HL-60 (cell line): Measurements from ENCODE around the gene ACR.

Source experiments
- DNase-seq, 2 experiments: peaks; one replicate each; pipeline ENCODE4 v3.0.0-alpha.2; 2010 to 2020; ENCODE audit warnings: low read depth in 1 of 2, low spot score in 1 of 2
- H3K27ac ChIP-seq: fragments of 250-450 bp; sonication (Bioruptor Pico); replicated peaks from 2 replicates; pipeline ENCODE4 v1.5.1; 2020; ENCODE audit warnings: mild to moderate bottlenecking, moderate library complexity
- H3K27me3 ChIP-seq: fragments of 250-450 bp; sonication (Bioruptor Pico); 2 replicates; pipeline ENCODE4 v1.5.1; 2021; ENCODE audit warnings: mild to moderate bottlenecking, moderate library complexity; ENCODE audit not compliant: insufficient read depth, poor library complexity, severe bottlenecking
- H3K4me3 ChIP-seq: replicated peaks from 2 replicates; pipeline ENCODE4 v1.5.1; 2011; ENCODE audit warnings: mild to moderate bottlenecking, control low read depth, low read length; ENCODE audit not compliant: insufficient read depth
- GABPA ChIP-seq: IDR thresholded peaks from 2 replicates; pipeline ENCODE4 v1.6.1; 2012; ENCODE audit warnings: low read depth
- POLR2AphosphoS5 ChIP-seq: IDR thresholded peaks from 2 replicates; pipeline ENCODE4 v1.6.1; 2012; ENCODE audit warnings: low read depth
- SPI1 ChIP-seq: IDR thresholded peaks from 2 replicates; pipeline ENCODE4 v1.6.1; 2012; ENCODE audit warnings: low read depth, mild to moderate bottlenecking, borderline replicate concordance
- TF ChIP-seq, protein P1 (sequence below): IDR thresholded peaks from 2 replicates; pipeline ENCODE4 v1.6.1; 2012; ENCODE audit warnings: low read depth; ENCODE audit not compliant: insufficient replicate concordance
- TF ChIP-seq, protein P2 (sequence below): IDR thresholded peaks from one replicate; pipeline ENCODE4 v1.5.1; 2011; ENCODE audit warnings: low read length, control low read depth, inconsistent platforms; ENCODE audit not compliant: insufficient read depth

ACR gene

DNA sequence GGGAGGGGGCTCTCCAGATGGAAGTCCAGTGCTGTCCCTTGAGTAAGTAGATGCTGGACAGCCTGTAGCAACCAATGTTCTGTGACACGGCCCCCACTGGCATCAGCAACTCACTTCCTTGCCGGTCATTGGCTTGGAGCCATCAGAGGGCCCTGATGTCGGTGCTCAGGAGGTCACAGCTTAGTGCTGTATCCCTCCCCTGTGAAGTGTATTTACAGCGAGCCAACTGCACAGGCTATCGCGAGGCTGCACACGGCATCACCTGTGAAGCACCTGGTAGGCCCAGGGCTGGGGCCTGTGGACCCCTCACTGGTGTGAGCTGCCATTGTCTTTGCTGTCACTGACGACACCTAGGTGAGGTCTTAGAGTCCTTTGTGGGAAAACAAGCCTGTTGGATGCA is 13.4 kb upstream of the ACR start:
- no peak overlapping the region for H3K4me3 ChIP-seq
- no peak for DNase-seq
- TF ChIP-seq, protein P1, sequence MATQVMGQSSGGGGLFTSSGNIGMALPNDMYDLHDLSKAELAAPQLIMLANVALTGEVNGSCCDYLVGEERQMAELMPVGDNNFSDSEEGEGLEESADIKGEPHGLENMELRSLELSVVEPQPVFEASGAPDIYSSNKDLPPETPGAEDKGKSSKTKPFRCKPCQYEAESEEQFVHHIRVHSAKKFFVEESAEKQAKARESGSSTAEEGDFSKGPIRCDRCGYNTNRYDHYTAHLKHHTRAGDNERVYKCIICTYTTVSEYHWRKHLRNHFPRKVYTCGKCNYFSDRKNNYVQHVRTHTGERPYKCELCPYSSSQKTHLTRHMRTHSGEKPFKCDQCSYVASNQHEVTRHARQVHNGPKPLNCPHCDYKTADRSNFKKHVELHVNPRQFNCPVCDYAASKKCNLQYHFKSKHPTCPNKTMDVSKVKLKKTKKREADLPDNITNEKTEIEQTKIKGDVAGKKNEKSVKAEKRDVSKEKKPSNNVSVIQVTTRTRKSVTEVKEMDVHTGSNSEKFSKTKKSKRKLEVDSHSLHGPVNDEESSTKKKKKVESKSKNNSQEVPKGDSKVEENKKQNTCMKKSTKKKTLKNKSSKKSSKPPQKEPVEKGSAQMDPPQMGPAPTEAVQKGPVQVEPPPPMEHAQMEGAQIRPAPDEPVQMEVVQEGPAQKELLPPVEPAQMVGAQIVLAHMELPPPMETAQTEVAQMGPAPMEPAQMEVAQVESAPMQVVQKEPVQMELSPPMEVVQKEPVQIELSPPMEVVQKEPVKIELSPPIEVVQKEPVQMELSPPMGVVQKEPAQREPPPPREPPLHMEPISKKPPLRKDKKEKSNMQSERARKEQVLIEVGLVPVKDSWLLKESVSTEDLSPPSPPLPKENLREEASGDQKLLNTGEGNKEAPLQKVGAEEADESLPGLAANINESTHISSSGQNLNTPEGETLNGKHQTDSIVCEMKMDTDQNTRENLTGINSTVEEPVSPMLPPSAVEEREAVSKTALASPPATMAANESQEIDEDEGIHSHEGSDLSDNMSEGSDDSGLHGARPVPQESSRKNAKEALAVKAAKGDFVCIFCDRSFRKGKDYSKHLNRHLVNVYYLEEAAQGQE, result no peak
- TF ChIP-seq GABPA (no peak), SPI1 (no peak), POLR2AphosphoS5 (no peak)
- TF ChIP-seq, protein P2, sequence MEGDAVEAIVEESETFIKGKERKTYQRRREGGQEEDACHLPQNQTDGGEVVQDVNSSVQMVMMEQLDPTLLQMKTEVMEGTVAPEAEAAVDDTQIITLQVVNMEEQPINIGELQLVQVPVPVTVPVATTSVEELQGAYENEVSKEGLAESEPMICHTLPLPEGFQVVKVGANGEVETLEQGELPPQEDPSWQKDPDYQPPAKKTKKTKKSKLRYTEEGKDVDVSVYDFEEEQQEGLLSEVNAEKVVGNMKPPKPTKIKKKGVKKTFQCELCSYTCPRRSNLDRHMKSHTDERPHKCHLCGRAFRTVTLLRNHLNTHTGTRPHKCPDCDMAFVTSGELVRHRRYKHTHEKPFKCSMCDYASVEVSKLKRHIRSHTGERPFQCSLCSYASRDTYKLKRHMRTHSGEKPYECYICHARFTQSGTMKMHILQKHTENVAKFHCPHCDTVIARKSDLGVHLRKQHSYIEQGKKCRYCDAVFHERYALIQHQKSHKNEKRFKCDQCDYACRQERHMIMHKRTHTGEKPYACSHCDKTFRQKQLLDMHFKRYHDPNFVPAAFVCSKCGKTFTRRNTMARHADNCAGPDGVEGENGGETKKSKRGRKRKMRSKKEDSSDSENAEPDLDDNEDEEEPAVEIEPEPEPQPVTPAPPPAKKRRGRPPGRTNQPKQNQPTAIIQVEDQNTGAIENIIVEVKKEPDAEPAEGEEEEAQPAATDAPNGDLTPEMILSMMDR, result no peak

DNA sequence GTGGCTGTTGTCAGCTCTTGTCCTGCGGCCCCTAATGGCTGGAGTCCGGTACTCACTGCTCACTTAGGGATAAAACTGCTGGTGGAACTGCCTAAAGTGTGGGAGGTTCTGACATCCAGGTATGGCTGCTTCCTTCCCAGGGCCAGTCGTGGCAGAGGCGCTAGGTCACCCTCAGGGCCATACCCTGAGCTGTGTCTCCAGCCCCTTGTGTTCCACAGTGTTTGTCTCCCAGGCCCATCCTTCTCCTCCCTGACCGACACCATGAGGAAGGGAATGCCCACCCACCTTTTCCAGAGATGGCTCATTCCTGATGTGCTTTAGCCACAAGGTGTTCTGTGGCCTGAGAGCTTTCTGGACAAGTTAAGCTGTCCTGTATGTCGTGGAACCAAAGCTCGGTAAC is 12.4 kb upstream of the ACR start:
- TF ChIP-seq GABPA, result no peak
- TF ChIP-seq, protein P1, result no peak
- TF ChIP-seq POLR2AphosphoS5, result no peak
- TF ChIP-seq, protein P2, result no peak
- no peak for TF ChIP-seq SPI1
- no peaks in the 10 kb centered on the region for H3K27me3 ChIP-seq

More for the DNA sequence above, 13.4 kb upstream of the ACR start:
- no peak overlapping the region for H3K27ac ChIP-seq
- H3K27me3 ChIP-seq, result no peaks in the 10 kb centered on the region

DNA sequence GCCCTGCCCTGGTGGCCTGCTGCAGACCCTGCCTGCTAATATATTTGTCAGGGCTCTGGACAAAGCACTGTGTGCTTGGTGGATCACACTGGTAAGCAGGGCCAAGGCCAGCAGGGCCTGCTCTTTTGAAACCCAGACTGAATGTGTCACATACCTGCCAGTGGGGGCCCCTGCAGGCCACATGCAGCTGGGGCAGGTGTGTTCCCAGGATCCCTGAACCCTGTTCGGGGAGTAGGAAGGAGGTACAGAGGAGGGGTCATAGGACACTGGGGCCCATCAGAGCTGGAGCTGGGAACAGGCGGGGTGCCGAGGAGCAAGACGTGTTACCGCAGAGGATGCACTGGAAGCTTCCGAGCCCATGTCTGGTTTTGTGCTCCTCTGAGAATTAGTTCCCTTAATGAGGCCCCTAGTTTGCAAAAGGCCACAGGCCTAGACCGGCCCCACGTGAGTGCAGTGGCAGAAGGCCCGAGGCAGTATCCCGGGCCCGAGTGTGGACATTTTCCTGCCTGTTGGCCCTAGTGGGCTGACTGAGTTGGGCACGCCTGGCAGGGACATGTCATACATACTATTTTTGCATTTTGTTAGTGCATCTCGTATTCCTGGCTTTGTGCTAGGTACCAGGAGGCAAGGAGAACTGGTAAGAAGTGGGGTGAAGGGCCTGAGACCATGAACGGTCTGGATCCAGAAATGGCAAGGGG is 11.2 kb upstream of the ACR start:
- no peak for DNase-seq
- Histone ChIP-seq H3K4me3 (no peak overlapping the region), H3K27ac (no peak overlapping the region), H3K27me3 (no peaks in the 10 kb centered on the region)
- TF ChIP-seq POLR2AphosphoS5 (no peak), SPI1 (no peak), GABPA (no peak)
- TF ChIP-seq, protein P2, result no peak
- TF ChIP-seq, protein P1, result no peak

More for the DNA sequence above, 12.4 kb upstream of the ACR start:
- DNase-seq, result no peak
- Histone ChIP-seq H3K27ac (no peak overlapping the region), H3K4me3 (no peak overlapping the region)
